Measurements from ENCODE around the gene HEMGN.

HEMGN gene

GRCh38 chr9:97910357-97910756 lies 27.6 kb downstream of the HEMGN start:
- Histone ChIP-seq H3K4me1 (ENCODE audit: insufficient read depth, low read length) (peaks cover 27% of the 10 kb centered on the region), H3K9ac (ENCODE audit: low read depth, low read length) (no peak overlapping the region), H3K27me3 (ENCODE audit: insufficient read depth, low read length, poor library complexity) (no peaks in the 10 kb centered on the region), H3K36me3 (ENCODE audit: insufficient read depth, low read length) (peaks cover 53% of the 10 kb centered on the region), H3K79me2 (ENCODE audit: insufficient read depth, low read length) (peaks cover 7% of the 10 kb centered on the region; the same call in 1 of the 2 replicates), H2AFZ (ENCODE audit: low read depth, low read length) (no peak overlapping the region), H3K4me2 (ENCODE audit: insufficient read depth, low read length) (no peak overlapping the region), H3K4me3 (ENCODE audit: low read depth in 1 of 2, low read length in 2 of 2) (no peak overlapping the region), H4K20me1 (ENCODE audit: insufficient read depth, low read length) (peaks cover 4% of the 10 kb centered on the region; the same call in 1 of the 2 replicates), H3K27ac (ENCODE audit: low read length) (no peak overlapping the region), H3K9me3 (ENCODE audit: insufficient read depth, low read length, severe bottlenecking) (no peaks in the 10 kb centered on the region)
- TF ChIP-seq, protein P1, sequence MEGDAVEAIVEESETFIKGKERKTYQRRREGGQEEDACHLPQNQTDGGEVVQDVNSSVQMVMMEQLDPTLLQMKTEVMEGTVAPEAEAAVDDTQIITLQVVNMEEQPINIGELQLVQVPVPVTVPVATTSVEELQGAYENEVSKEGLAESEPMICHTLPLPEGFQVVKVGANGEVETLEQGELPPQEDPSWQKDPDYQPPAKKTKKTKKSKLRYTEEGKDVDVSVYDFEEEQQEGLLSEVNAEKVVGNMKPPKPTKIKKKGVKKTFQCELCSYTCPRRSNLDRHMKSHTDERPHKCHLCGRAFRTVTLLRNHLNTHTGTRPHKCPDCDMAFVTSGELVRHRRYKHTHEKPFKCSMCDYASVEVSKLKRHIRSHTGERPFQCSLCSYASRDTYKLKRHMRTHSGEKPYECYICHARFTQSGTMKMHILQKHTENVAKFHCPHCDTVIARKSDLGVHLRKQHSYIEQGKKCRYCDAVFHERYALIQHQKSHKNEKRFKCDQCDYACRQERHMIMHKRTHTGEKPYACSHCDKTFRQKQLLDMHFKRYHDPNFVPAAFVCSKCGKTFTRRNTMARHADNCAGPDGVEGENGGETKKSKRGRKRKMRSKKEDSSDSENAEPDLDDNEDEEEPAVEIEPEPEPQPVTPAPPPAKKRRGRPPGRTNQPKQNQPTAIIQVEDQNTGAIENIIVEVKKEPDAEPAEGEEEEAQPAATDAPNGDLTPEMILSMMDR (IDR thresholded peaks at IDR 0.05; ENCODE audit: borderline replicate concordance, extremely low read depth, low read length, poor library complexity, severe bottlenecking), result no peak
- TF ChIP-seq EZH2 (IDR thresholded peaks at IDR 0.05; ENCODE audit: borderline replicate concordance, low read depth, low read length, severe bottlenecking), result no peak
- no peak for DNase-seq
- ATAC-seq (ENCODE audit: insufficient read depth, low read depth), result no peak

GRCh38 chr9:97908705-97909104 lies 29.3 kb downstream of the HEMGN start:
- TF ChIP-seq, protein P1 (IDR thresholded peaks at IDR 0.05; ENCODE audit: borderline replicate concordance, extremely low read depth, low read length, poor library complexity, severe bottlenecking), result no peak
- no peak for TF ChIP-seq EZH2 (IDR thresholded peaks at IDR 0.05; ENCODE audit: borderline replicate concordance, low read depth, low read length, severe bottlenecking)
- no peak overlapping the region for H3K4me2 ChIP-seq (ENCODE audit: insufficient read depth, low read length)
- H3K36me3 ChIP-seq (ENCODE audit: insufficient read depth, low read length), result peaks cover 57% of the 10 kb centered on the region
- ATAC-seq (ENCODE audit: insufficient read depth, low read depth) (no peak), DNase-seq (no peak)
- peaks cover 7% of the 10 kb centered on the region; the same call in 1 of the 2 replicates for H3K79me2 ChIP-seq (ENCODE audit: insufficient read depth, low read length)
- no peak overlapping the region for H3K27ac ChIP-seq (ENCODE audit: low read length)
- H2AFZ ChIP-seq (ENCODE audit: low read depth, low read length), result no peak overlapping the region
- H3K9ac ChIP-seq (ENCODE audit: low read depth, low read length), result no peak overlapping the region
- H3K4me3 ChIP-seq (ENCODE audit: low read depth in 1 of 2, low read length in 2 of 2), result no peak overlapping the region
- no peaks in the 10 kb centered on the region for H3K9me3 ChIP-seq (ENCODE audit: insufficient read depth, low read length, severe bottlenecking)
- peaks cover 39% of the 10 kb centered on the region for H3K4me1 ChIP-seq (ENCODE audit: insufficient read depth, low read length)
- H3K27me3 ChIP-seq (ENCODE audit: insufficient read depth, low read length, poor library complexity), result no peaks in the 10 kb centered on the region
- H4K20me1 ChIP-seq (ENCODE audit: insufficient read depth, low read length), result peaks cover 4% of the 10 kb centered on the region; the same call in 1 of the 2 replicates

- peaks cover 10% of the 10 kb centered on the region for H3K79me2 ChIP-seq (ENCODE audit: insufficient read depth, low read length)
- TF ChIP-seq EZH2 (IDR thresholded peaks at IDR 0.05; ENCODE audit: borderline replicate concordance, low read depth, low read length, severe bottlenecking), result no peak
- TF ChIP-seq, protein P1 (IDR thresholded peaks at IDR 0.05; ENCODE audit: borderline replicate concordance, extremely low read depth, low read length, poor library complexity, severe bottlenecking), result no peak
- H3K27ac ChIP-seq (ENCODE audit: low read length), result no peak overlapping the region
- H3K4me3 ChIP-seq (ENCODE audit: low read depth in 1 of 2, low read length in 2 of 2), result no peak overlapping the region
- H3K9me3 ChIP-seq (ENCODE audit: insufficient read depth, low read length, severe bottlenecking), result no peaks in the 10 kb centered on the region
- no peaks in the 10 kb centered on the region for H3K27me3 ChIP-seq (ENCODE audit: insufficient read depth, low read length, poor library complexity)
- peaks cover 4% of the 10 kb centered on the region; the same call in 1 of the 2 replicates for H4K20me1 ChIP-seq (ENCODE audit: insufficient read depth, low read length)
- no peak overlapping the region for H2AFZ ChIP-seq (ENCODE audit: low read depth, low read length)
- ATAC-seq (ENCODE audit: insufficient read depth, low read depth) (no peak), DNase-seq (no peak)
- peaks cover 52% of the 10 kb centered on the region for H3K36me3 ChIP-seq (ENCODE audit: insufficient read depth, low read length)
- H3K4me1 ChIP-seq (ENCODE audit: insufficient read depth, low read length), result peaks cover 39% of the 10 kb centered on the region
- H3K9ac ChIP-seq (ENCODE audit: low read depth, low read length), result no peak overlapping the region
- no peak overlapping the region for H3K4me2 ChIP-seq (ENCODE audit: insufficient read depth, low read length)
Measured at GRCh38 chr9:97907632-97908031, 30.3 kb downstream of the HEMGN start.

Measured in DND-41 (cell line).